ENCODE data around the gene ASPSCR1.

Gene ASPSCR1

GRCh38 chr17:81983011-81983638, 5.7 kb downstream of the ASPSCR1 start:
- DNase-seq = no peak

GRCh38 chr17:81983639-81984373, 6.4 kb downstream of the ASPSCR1 start:
- DNase-seq = no peak

- no peak for DNase-seq
These were observed 7.5 kb downstream of the ASPSCR1 start for GRCh38 chr17:81984773-81985410.

GRCh38 chr17:81986606-81987005, 9.2 kb downstream of the ASPSCR1 start:
- no peak for DNase-seq

- no peak for DNase-seq
These were observed 9.8 kb downstream of the ASPSCR1 start for GRCh38 chr17:81987161-81987770.

- no peak for DNase-seq
These were observed 13.6 kb downstream of the ASPSCR1 start for GRCh38 chr17:81990836-81991683.

- no peak for DNase-seq
These were observed 14.4 kb downstream of the ASPSCR1 start for GRCh38 chr17:81991684-81992305.

- no peak for DNase-seq
These were observed 15.1 kb downstream of the ASPSCR1 start for GRCh38 chr17:81992306-81993102.

- no peak for DNase-seq
These were observed 16.5 kb downstream of the ASPSCR1 start for GRCh38 chr17:81993729-81994592.

GRCh38 chr17:81994593-81995462, 17.4 kb downstream of the ASPSCR1 start:
- no peak for DNase-seq

GRCh38 chr17:81995463-81996231, 18.2 kb downstream of the ASPSCR1 start:
- DNase-seq = no peak

- no peak for DNase-seq
These were observed 18.9 kb downstream of the ASPSCR1 start for GRCh38 chr17:81996232-81996756.

GRCh38 chr17:81996757-81997441, 19.5 kb downstream of the ASPSCR1 start:
- DNase-seq = no peak

GRCh38 chr17:81998212-81998611, 20.8 kb downstream of the ASPSCR1 start:
- DNase-seq = no peak

- DNase-seq = no peak
These were observed 21.4 kb downstream of the ASPSCR1 start for GRCh38 chr17:81998691-81999438.

GRCh38 chr17:81999587-81999975, 22.2 kb downstream of the ASPSCR1 start:
- no peak for DNase-seq
